Measurements from ENCODE around the gene SLIT1.

The SLIT1 gene

GRCh38 chr10:97078261-97078937, 107.4 kb downstream of the SLIT1 start:
- DNase-seq: no peak

GRCh38 chr10:97076781-97077180, 109.0 kb downstream of the SLIT1 start:
- DNase-seq: no peak

- DNase-seq: no peak
Observed at GRCh38 chr10:97075961-97076525, 109.7 kb downstream of the SLIT1 start.

GRCh38 chr10:97075421-97075820, 110.3 kb downstream of the SLIT1 start:
- DNase-seq: no peak

- no peak for DNase-seq
Observed at GRCh38 chr10:97074256-97075145, 111.3 kb downstream of the SLIT1 start.

GRCh38 chr10:97072851-97073665, 112.7 kb downstream of the SLIT1 start:
- DNase-seq: peak; percentile 80 to 86 (median 85)

GRCh38 chr10:97071496-97071895, 114.3 kb downstream of the SLIT1 start:
- DNase-seq: no peak

GRCh38 chr10:97069576-97070362, 116.0 kb downstream of the SLIT1 start:
- DNase-seq: peak; percentile 50 to 64 (median 59)

- no peak for DNase-seq
Observed at GRCh38 chr10:97069026-97069425, 116.7 kb downstream of the SLIT1 start.

- no peak for DNase-seq
Observed at GRCh38 chr10:97067716-97068391, 117.9 kb downstream of the SLIT1 start.

GRCh38 chr10:97066877-97067555, 118.7 kb downstream of the SLIT1 start:
- DNase-seq: no peak

GRCh38 chr10:97065686-97066660, 119.8 kb downstream of the SLIT1 start:
- DNase-seq: no peak

- no peak for DNase-seq
Observed at GRCh38 chr10:97065128-97065527, 120.6 kb downstream of the SLIT1 start.

- DNase-seq: no peak
Observed at GRCh38 chr10:97063983-97064837, 121.5 kb downstream of the SLIT1 start.

GRCh38 chr10:97063271-97063982, 122.3 kb downstream of the SLIT1 start:
- DNase-seq: no peak

- DNase-seq: no peak
Observed at GRCh38 chr10:97062456-97062855, 123.3 kb downstream of the SLIT1 start.

GRCh38 chr10:97062046-97062445, 123.7 kb downstream of the SLIT1 start:
- no peak for DNase-seq

- DNase-seq: no peak
Observed at GRCh38 chr10:97061423-97061822, 124.3 kb downstream of the SLIT1 start.

All from suppressor macrophage treated with lipopolysaccharide for 1 hour (primary cell).